Endometrial microvascular endothelial cells (primary cell): ENCODE results near the gene SMIM15. TPM values are rescaled to one million over a fixed set of nuclear protein-coding genes. Genes with fewer than 3 reads are reported as not detected.

Source experiments
- total RNA-seq: library from RNA; depleted of rRNA; stranded (reverse); fragments of >200 nt; gene quantifications from one replicate; pipeline ENCODE4 v1.2.3, GENCODE V29; 2015; ENCODE audit errors: inconsistent ontology term

SMIM15 gene
- total RNA-seq, 1 donor from 2014 or later, result 62.5 TPM

Other genes starting within 250 kb of the SMIM15 start
- gene ERCC8, start 217.4 kb downstream of the SMIM15 start, total RNA-seq, result 6.5 TPM
- 24.6 TPM for gene NDUFAF2, start 217.3 kb downstream of the SMIM15 start, total RNA-seq
- 11.7 TPM for gene ZSWIM6, start 169.8 kb upstream of the SMIM15 start, total RNA-seq